ENCODE measurements around the gene SORCS2. TPM values are rescaled to one million over a fixed set of nuclear protein-coding genes. Genes with fewer than 3 reads are reported as not detected.

SORCS2 gene
- total and polyA plus RNA-seq, 2 of the 8 experiments (the other 6 are each of a cell fraction or from before 2014, with no cell fraction given): 0.36 to 1.8 TPM

DNA sequence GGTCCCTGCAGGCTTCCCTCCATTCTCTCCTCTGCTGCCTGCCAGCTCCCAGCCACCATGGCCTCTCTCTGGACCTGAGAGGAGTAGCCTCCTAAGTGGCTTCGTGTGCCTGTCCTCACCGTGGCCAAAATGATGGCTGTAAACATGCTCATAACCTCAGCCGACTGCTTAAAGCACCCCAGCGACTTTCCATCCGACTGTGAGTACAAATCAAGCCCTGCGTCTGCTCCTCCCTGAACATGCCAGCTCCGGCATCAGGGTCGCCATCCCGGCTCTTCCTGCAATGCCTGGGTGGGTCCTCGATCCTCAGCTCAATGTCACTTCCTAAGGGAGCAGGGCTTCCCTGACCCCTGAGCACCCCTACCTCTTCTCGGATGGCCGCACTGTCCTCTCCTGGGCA is 3.3 kb upstream of the SORCS2 start:
- no peak overlapping the region for H3K4me2 ChIP-seq (ENCODE audit: insufficient read depth in 1 of 2, low read depth in 2 of 2, low read length in 2 of 2)
- H3K4me3 ChIP-seq (ENCODE audit: extremely low read depth in 1 of 4, insufficient read depth in 2 of 4, low read depth in 3 of 4, low read length in 4 of 4): no peak overlapping the region
- 78% methylated on average over 12 of the region's 12 CpGs; no CpG with 5 or more reads in 1 of the 2 experiments for WGBS, 2 experiments (ENCODE audit: extremely low coverage in 1 of 2, insufficient coverage in 1 of 2, insufficient read length in 1 of 2, insufficient replicate concordance in 2 of 2, low coverage in 1 of 2, low lambda C conversion rate in 2 of 2, missing lambda C conversion rate in 1 of 2)
- ChIA-PET CTCF (ENCODE audit: partially characterized antibody) (interaction anchor here (0.5 to 4.3 kb wide), 26 partner anchors 17 to 1391 kb away, joined by 3 to 17 read pairs (median 3); no protein-coding TSS in a partner anchor), POLR2A (ENCODE audit: partially characterized antibody) (no interaction called here)
- H2BK15ac ChIP-seq (ENCODE audit: low read length): no peak overlapping the region
- no peak overlapping the region for H4K8ac ChIP-seq (ENCODE audit: extremely low read depth, insufficient read depth, low read length)
- H4K5ac ChIP-seq (ENCODE audit: insufficient read length, low read depth, low read length): no peak overlapping the region
- no peak overlapping the region for H3K27ac ChIP-seq (ENCODE audit: low read depth, low read length)
- H3K56ac ChIP-seq (replicated peaks; ENCODE audit: insufficient read length, low read depth, low read length): no peak overlapping the region
- no peak for FAIRE-seq
- peaks cover 8% of the 10 kb centered on the region; the same call in 1 of the 2 replicates for H3K23me2 ChIP-seq (ENCODE audit: low read depth, low read length)
- no peak overlapping the region for H2BK120ac ChIP-seq (replicated peaks; ENCODE audit: low read depth, low read length)
- H2AK5ac ChIP-seq (ENCODE audit: low read depth, low read length): no peak overlapping the region
- no peak overlapping the region for H4K91ac ChIP-seq (replicated peaks; ENCODE audit: insufficient read length, low read length)
- H3K9me3 ChIP-seq (ENCODE audit: insufficient read depth in 2 of 2, low read depth in 1 of 2, low read length in 1 of 2): 0 out of 4 replicates have a peak, but pooled peaks cover 0 to 2% of the 10 kb centered on the region in 2 experiments
- H3K4me1 ChIP-seq (replicated peaks in 1 of 4; ENCODE audit: control insufficient read depth in 3 of 4, insufficient read depth in 4 of 4, low read length in 3 of 4): peaks cover 0 to 8% (median 5%) of the 10 kb centered on the region in 4 experiments; a peak in 4 of 7 replicates
- H3K9ac ChIP-seq (replicated peaks in 1 of 4; ENCODE audit: extremely low read depth in 1 of 4, low read depth in 3 of 4, low read length in 3 of 4): no peak overlapping the region
- no peak overlapping the region for H2BK12ac ChIP-seq (ENCODE audit: low read depth, low read length)
- H3K4ac ChIP-seq (replicated peaks; ENCODE audit: insufficient read length, low read depth, low read length): no peak overlapping the region
- DNase-seq (ENCODE audit: low read depth in 1 of 2, low spot score in 2 of 2): no peak
- H3K79me2 ChIP-seq (ENCODE audit: control insufficient read depth in 1 of 2, insufficient read depth in 2 of 2, low read length in 2 of 2): no peaks in the 10 kb centered on the region
- no peak overlapping the region for H2AFZ ChIP-seq (ENCODE audit: low read length)
- H3K36me3 ChIP-seq (ENCODE audit: control insufficient read depth in 2 of 4, insufficient read depth in 4 of 4, low read length in 3 of 4): no peaks in the 10 kb centered on the region
- no peak overlapping the region for H3K14ac ChIP-seq (ENCODE audit: insufficient read length)
- no peak overlapping the region for H3K23ac ChIP-seq (ENCODE audit: insufficient read length)
- no peak overlapping the region for H3K18ac ChIP-seq (ENCODE audit: extremely low read depth, low read length)
- peaks cover 0 to 7% of the 10 kb centered on the region in 2 experiments for H4K20me1 ChIP-seq (replicated peaks in 1 of 2; ENCODE audit: control insufficient read depth in 1 of 2, insufficient read depth in 2 of 2, low read length in 2 of 2)
- H2BK5ac ChIP-seq (ENCODE audit: low read depth, low read length): no peak overlapping the region
- H3K27me3 ChIP-seq (replicated peaks in 1 of 4; ENCODE audit: control insufficient read depth in 3 of 4, extremely low read depth in 1 of 4, insufficient read depth in 3 of 4, low read length in 3 of 4): peaks cover 10 to 40% (median 25%) of the 10 kb centered on the region in 4 experiments
- no peak overlapping the region for H2BK20ac ChIP-seq (ENCODE audit: low read length)
- TF ChIP-seq BCL11A (IDR thresholded peaks at IDR 0.05; ENCODE audit: low read depth in 2 of 2, low read length in 2 of 2) (no peak), EGR1 (IDR thresholded peaks at IDR 0.05; ENCODE audit: borderline replicate concordance, low read depth, low read length) (no peak), POLR2A (IDR thresholded peaks at IDR 0.05; ENCODE audit: control extremely low read depth in 1 of 2, low read depth in 2 of 2, low read length in 2 of 2) (no peak)
- TF ChIP-seq, protein P1, sequence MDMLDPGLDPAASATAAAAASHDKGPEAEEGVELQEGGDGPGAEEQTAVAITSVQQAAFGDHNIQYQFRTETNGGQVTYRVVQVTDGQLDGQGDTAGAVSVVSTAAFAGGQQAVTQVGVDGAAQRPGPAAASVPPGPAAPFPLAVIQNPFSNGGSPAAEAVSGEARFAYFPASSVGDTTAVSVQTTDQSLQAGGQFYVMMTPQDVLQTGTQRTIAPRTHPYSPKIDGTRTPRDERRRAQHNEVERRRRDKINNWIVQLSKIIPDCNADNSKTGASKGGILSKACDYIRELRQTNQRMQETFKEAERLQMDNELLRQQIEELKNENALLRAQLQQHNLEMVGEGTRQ (IDR thresholded peaks at IDR 0.05; ENCODE audit: low read length): no peak
- no peaks in the 10 kb centered on the region; the same call in 1 of the 2 replicates for H3K79me1 ChIP-seq (ENCODE audit: low read depth, low read length)
